Kidney glomerular epithelial cell (primary cell): ENCODE data around the gene CEP95.

ENCODE experiments used
- DNase-seq: peaks from one replicate; lab custom pipeline; 2025; lab: John Stamatoyannopoulos, UW

The CEP95 gene

GRCh38 chr17:64496786-64497564 is 9.8 kb upstream of the CEP95 start, which contains the start of gene POLG2:
Gene POLG2, minus strand, starts transcription at chr17:64497054. Its CDS starts 86 bp downstream, at chr17:64496968.
- peak; percentile 90 for DNase-seq

GRCh38 chr17:64497565-64498035 is 9.2 kb upstream of the CEP95 start:
- no peak for DNase-seq

- no peak for DNase-seq
Measured at GRCh38 chr17:64498308-64499203, 8.2 kb upstream of the CEP95 start.

GRCh38 chr17:64499805-64500486 is 6.8 kb upstream of the CEP95 start:
- DNase-seq, result no peak

- DNase-seq, result no peak
Measured at GRCh38 chr17:64500487-64500859, 6.3 kb upstream of the CEP95 start.

GRCh38 chr17:64500862-64501765 is 5.7 kb upstream of the CEP95 start:
- no peak for DNase-seq

GRCh38 chr17:64502021-64502420 is 4.8 kb upstream of the CEP95 start:
- DNase-seq, result no peak

GRCh38 chr17:64502809-64503208 is 4.0 kb upstream of the CEP95 start:
- DNase-seq, result no peak

GRCh38 chr17:64503341-64503740 is 3.4 kb upstream of the CEP95 start:
- DNase-seq, result no peak

GRCh38 chr17:64503821-64504768 is 2.7 kb upstream of the CEP95 start:
- DNase-seq, result no peak

- no peak for DNase-seq
Measured at GRCh38 chr17:64504769-64505339, 1.9 kb upstream of the CEP95 start.

- peak; percentile 69 for DNase-seq
Measured at GRCh38 chr17:64505340-64506200, 1.2 kb upstream of the CEP95 start.

GRCh38 chr17:64506201-64506575 is 589 bp upstream of the CEP95 start, which contains the start of gene DDX5:
Gene DDX5, minus strand, starts transcription at chr17:64506289. Its CDS starts 170 bp downstream, at chr17:64506119.
- peak; percentile 98 for DNase-seq

GRCh38 chr17:64507413-64507782 is 621 bp downstream of the CEP95 start:
- peak; percentile 63 for DNase-seq

GRCh38 chr17:64508683-64509082 is 1.9 kb downstream of the CEP95 start:
- no peak for DNase-seq

- no peak for DNase-seq
Measured at GRCh38 chr17:64509179-64509578, 2.4 kb downstream of the CEP95 start.

- no peak for DNase-seq
Measured at GRCh38 chr17:64515419-64515818, 8.6 kb downstream of the CEP95 start.

- no peak for DNase-seq
Measured at GRCh38 chr17:64515829-64516228, 9.1 kb downstream of the CEP95 start.

GRCh38 chr17:64519601-64520000 is 12.8 kb downstream of the CEP95 start:
- DNase-seq, result no peak
